ENCODE data around the gene COL28A1.

GRCh38 chr7:7385421-7385820 is 150.3 kb downstream of the COL28A1 start:
- TF ChIP-seq EED (CRISPR knock-in tag; IDR thresholded peaks at IDR 0.05) (no peak), POLR2AphosphoS2 (IDR thresholded peaks at IDR 0.05; ENCODE audit: low read depth, low read length) (no peak)

Measured in HepG2 (cell line).